ENCODE results near the gene OPCML.

Gene OPCML

GRCh38 chr11:133191931-133192330, 340.4 kb downstream of the OPCML start:
- DNase-seq (ENCODE audit: low read depth in 1 of 2, low spot score in 1 of 2): no peak

- DNase-seq (ENCODE audit: low read depth in 1 of 2, low spot score in 1 of 2): no peak
Measured at GRCh38 chr11:133181667-133182066, 350.6 kb downstream of the OPCML start.

- DNase-seq (ENCODE audit: low read depth in 1 of 2, low spot score in 1 of 2): no peak
Measured at GRCh38 chr11:133181066-133181465, 351.2 kb downstream of the OPCML start.

GRCh38 chr11:133180201-133180600, 352.1 kb downstream of the OPCML start:
- no peak for DNase-seq (ENCODE audit: low read depth in 1 of 2, low spot score in 1 of 2)

- DNase-seq (ENCODE audit: low read depth in 1 of 2, low spot score in 1 of 2): no peak
Measured at GRCh38 chr11:133176748-133177147, 355.6 kb downstream of the OPCML start.

GRCh38 chr11:133175103-133175502, 357.2 kb downstream of the OPCML start:
- DNase-seq (ENCODE audit: low read depth in 1 of 2, low spot score in 1 of 2): no peak

GRCh38 chr11:133173810-133174412, 358.4 kb downstream of the OPCML start:
- DNase-seq (ENCODE audit: low read depth in 1 of 2, low spot score in 1 of 2): no peak

- no peak for DNase-seq (ENCODE audit: low read depth in 1 of 2, low spot score in 1 of 2)
Measured at GRCh38 chr11:133172349-133172748, 360.0 kb downstream of the OPCML start.

GRCh38 chr11:133171374-133171773, 360.9 kb downstream of the OPCML start:
- no peak for DNase-seq (ENCODE audit: low read depth in 1 of 2, low spot score in 1 of 2)

- no peak for DNase-seq (ENCODE audit: low read depth in 1 of 2, low spot score in 1 of 2)
Measured at GRCh38 chr11:133168016-133168415, 364.3 kb downstream of the OPCML start.

GRCh38 chr11:133166662-133167061, 365.6 kb downstream of the OPCML start:
- no peak for DNase-seq (ENCODE audit: low read depth in 1 of 2, low spot score in 1 of 2)

GRCh38 chr11:133164986-133165385, 367.3 kb downstream of the OPCML start:
- no peak for DNase-seq (ENCODE audit: low read depth in 1 of 2, low spot score in 1 of 2)

- DNase-seq (ENCODE audit: low read depth in 1 of 2, low spot score in 1 of 2): no peak
Measured at GRCh38 chr11:133163463-133164419, 368.6 kb downstream of the OPCML start.

GRCh38 chr11:133162227-133162626, 370.1 kb downstream of the OPCML start:
- no peak for DNase-seq (ENCODE audit: low read depth in 1 of 2, low spot score in 1 of 2)

- DNase-seq (ENCODE audit: low read depth in 1 of 2, low spot score in 1 of 2): no peak
Measured at GRCh38 chr11:133160754-133161153, 371.5 kb downstream of the OPCML start.

GRCh38 chr11:133156986-133157745, 375.1 kb downstream of the OPCML start:
- DNase-seq (ENCODE audit: low read depth in 1 of 2, low spot score in 1 of 2): no peak

- no peak for DNase-seq (ENCODE audit: low read depth in 1 of 2, low spot score in 1 of 2)
Measured at GRCh38 chr11:133154781-133155180, 377.5 kb downstream of the OPCML start.

- no peak for DNase-seq (ENCODE audit: low read depth in 1 of 2, low spot score in 1 of 2)
Measured at GRCh38 chr11:133154076-133154475, 378.2 kb downstream of the OPCML start.

GRCh38 chr11:133153031-133153430, 379.3 kb downstream of the OPCML start:
- no peak for DNase-seq (ENCODE audit: low read depth in 1 of 2, low spot score in 1 of 2)

- no peak for DNase-seq (ENCODE audit: low read depth in 1 of 2, low spot score in 1 of 2)
Measured at GRCh38 chr11:133149698-133150097, 382.6 kb downstream of the OPCML start.

GRCh38 chr11:133147625-133148024, 384.7 kb downstream of the OPCML start:
- no peak for DNase-seq (ENCODE audit: low read depth in 1 of 2, low spot score in 1 of 2)

Measured in activated CD4-positive, alpha-beta T cell treated with anti-CD3 and anti-CD28 coated beads, Interleukin-2, amount 50 U/mL, for 24 hours (primary cell).